Pericardium fibroblast (primary cell): ENCODE measurements around the gene MYL6. TPM values are rescaled to one million over a fixed set of nuclear protein-coding genes. Genes with fewer than 3 reads are reported as not detected.

Experiments
- total RNA-seq: library from RNA; depleted of rRNA; stranded (reverse); fragments of >200 nt; gene quantifications from 2 replicates; pipeline ENCODE4 v1.2.3, GENCODE V29; 2015

The MYL6 gene
- 1,218 and 3,228 TPM in 2 replicates for total RNA-seq

DNA sequence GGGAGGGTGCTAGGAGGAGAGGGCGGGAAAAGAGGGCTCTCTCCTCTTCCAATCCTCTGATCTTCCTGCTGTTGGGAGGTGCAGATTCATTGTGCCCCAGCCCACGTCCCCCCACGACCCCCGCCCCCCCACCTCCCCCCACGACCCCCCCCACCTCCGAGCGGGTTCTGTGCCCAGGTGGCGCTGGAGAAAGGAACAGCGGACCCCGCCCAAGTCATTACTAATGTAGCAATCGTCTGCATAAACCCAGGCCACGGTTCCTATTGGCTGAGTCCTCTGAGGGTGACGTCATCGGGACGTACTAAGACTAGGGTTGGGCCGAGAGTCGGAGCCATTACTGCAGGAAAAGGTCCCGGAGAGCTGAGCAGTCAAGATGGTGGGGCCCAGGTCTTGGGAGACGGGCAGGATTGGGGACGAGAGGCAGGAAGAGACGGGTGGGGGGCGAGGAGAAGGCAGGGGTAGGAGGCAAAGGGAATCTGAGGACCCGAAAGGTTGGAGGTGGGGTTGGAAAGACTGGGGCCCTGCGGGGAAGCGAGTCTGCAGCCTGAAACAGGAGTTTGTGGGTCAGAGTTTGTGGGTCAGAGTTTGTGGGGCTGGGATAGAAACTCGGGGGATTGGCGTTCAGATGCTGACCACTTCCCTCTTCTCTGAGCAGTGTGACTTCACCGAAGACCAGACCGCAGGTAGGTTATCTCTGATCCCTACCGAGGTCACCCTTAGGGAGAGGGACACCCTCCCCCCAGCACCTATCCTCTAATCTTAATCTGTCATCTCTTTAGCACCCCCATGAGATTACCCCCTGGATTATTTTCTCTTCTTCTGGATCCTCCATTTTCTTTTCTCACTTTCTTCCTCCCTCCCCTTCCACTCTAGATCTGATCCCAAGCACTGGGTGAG, at the start of gene MYL6:
Gene MYL6 (plus strand): TSS at position 331 of the 897 bp plus-strand sequence. CDS start 43 bp downstream, at position 374.

DNA sequence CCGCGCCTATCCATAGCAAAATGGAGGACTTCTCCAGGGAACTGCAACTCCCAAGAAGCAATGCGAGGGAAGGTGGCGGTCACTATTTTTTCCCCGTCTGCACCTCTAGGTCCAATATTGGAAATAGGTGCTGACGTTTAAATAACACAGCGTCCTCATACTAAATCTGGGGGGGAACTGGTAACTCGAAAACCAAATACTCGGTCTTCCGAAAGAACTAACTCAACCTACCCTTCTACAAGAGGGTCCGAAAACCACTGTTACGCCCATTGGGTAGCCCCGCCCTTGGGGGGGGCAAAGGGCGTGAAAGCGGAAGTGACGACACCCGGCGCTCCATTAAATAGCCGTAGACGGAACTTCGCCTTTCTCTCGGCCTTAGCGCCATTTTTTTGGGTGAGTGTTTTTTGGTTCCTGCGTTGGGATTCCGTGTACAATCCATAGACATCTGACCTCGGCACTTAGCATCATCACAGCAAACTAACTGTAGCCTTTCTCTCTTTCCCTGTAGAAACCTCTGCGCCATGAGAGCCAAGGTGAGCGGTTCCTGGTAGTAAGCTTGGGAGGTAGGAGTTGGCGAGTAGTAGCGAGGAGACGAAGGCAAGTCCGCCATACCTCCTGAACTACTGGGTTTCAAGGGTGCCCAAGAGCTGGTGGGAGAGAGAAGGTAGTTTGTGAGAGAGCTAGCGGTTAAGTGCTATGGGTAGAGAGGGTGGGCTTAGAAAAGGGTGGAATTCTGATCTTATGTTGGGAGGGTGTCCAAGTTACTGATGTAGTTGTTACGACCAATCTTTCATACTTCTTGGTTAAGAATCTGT, 41.7 kb upstream of the MYL6 start, which contains the start of gene RPL41:
Gene RPL41 (plus strand): TSS at position 367 of the 815 bp plus-strand sequence.

DNA sequence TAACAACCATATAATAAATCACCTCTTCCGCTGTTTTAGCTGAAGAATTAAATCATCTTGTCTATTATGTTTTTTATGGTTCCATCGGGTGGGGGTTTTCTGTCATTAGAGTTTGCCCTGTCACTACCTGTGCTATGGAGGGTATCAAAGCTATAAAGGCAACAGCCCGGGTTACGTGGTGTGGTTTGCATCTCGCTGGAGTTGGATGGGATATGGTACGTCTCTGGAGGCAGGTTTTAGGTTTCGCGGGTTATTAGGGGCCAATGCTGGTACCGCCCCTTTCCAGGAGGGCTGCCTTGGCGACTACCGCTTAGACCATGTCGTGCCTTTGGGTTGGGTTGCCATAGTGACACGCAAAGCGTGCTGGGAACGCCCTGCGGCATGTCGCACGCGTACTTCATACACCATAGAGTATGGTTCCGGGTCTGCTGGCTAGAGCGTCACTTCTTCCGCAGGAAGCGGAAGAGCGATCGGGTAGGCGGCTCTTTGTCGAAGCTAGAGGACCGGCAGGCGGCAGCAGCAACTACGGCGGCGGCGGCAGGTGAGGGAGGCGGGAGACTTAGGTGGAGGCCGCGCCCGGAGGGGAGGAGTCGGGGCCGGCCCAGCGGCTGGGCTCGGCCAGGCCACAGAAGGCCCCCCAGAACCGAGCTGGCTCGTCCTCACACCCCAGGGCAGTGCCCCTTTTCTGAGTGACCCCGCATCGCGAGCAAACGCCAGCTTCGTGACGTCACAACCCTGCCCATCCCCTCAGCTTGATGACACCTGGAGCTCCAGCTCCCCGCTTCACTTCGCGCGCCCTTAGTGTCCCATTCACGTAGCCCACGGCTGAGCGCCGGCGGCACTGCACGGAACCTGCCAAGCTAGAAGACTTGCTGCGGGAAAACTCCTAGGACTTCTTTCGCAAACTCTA, 40.1 kb upstream of the MYL6 start, which contains the start of gene ZC3H10:
Gene ZC3H10 (plus strand): TSS at position 489 of the 910 bp plus-strand sequence. CDS start 2,297 bp downstream, outside the sequence.

DNA sequence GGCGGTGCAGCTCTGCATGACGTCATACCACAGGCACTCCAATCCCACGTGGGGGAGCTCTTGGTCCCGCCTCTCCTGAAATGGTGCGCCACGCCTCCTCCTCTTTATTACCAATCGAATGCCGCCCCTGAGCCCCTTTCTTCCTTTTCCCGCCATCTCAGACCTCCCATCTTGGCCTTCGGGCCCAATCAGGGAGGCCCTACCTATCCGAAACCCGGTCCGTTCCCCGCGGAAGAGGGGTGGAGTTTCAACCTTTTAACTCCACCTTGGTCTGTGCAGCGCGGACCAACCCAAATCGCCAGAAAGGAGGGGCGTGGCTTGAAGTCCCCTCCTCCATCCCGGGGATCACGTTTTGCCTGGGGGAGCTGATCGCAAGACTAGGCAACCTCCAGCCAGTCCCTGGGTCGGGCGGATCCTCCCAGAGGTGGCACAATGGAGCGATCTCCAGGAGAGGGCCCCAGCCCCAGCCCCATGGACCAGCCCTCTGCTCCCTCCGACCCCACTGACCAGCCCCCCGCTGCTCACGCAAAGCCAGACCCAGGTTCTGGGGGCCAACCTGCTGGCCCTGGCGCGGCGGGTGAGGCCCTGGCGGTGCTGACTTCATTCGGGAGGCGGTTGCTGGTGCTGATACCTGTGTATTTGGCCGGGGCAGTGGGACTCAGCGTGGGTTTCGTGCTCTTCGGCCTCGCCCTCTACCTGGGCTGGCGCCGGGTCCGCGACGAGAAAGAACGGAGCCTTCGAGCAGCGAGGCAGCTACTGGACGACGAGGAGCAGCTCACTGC, 30.1 kb upstream of the MYL6 start, which contains the start of gene ESYT1:
Gene ESYT1 (plus strand): TSS at position 380 of the 782 bp plus-strand sequence. CDS start 53 bp downstream, at position 433.

DNA sequence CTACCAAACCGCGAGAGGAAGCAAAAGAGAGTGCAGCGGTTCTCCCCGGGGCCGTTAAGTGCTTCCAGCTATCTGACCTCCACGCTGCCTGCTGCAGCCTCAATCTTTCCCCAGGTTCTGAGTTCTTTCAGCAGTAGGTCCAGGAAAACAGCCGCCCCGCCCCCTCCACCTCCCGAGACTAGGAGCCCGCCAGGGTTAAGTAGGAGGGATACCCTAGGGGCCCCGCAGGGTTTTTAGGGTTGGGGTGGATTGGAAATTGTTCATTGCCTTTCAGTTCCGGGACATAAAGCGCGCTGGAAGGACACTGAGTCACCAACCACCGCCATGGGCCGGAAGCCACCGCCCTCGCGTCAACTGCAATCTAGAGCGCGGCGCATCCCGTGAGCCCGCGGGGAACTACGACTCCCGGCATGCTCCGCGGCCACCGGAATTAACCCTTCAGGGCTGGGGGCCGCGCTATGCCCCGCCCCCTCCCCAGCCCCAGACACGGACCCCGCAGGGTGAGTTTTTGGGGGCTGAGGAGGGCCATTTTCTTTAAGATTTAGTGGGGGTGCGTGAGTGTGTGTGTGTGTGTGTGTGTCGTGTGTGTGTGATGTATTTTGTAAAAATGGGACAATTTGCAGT, 5.9 kb upstream of the MYL6 start, which contains the start of gene MYL6B:
Gene MYL6B (plus strand): TSS at position 456 of the 624 bp plus-strand sequence. CDS start 1,332 bp downstream, outside the sequence.

DNA sequence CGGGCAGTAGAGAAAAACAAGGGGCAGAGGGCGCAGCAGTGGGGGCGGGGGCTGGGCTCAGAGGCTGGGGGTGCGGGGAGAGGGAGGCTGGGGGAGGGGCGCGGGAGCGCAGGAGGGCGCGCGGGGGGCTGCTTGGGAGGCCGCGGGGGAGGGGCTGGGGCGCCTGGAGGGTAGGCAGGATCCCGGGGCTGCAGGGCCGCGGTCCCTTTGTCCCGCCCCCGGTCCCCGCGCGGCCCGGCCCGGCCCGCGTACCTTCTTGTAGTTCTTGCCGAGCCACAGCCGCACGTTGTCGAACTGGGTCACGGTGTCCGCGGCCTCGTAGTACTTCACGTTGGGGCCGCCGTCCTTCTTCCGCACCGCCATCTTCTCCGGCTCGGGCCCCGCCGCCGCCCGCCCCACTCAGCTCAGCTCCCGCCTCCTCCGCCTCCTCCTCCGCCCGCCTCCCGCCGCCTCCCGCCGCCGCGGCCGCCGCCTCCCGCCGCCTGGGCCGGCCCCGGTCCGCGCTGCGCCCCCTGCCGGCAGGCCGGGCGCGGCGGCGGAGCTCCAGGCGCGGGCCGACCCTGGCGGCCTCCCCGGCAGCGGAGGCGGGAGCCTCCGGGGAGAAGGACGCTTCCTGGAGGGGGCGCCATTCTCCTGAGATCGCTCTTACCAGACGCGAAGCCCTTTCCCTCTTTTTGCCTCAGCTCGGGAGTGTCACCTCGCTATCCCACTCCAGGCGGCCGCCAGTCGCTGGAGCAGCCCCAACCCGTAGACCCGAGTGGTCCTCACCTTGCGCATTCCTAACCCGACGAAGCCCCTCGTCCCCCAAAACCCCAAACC, 31.1 kb downstream of the MYL6 start, which contains the start of gene SMARCC2:
Gene SMARCC2 (minus strand): TSS at position 385 of the 819 bp plus-strand sequence. CDS start 22 bp downstream, at position 363.

Other genes with a start within 250 kb of the MYL6 start
- gene PYM1, start 230.5 kb upstream of the MYL6 start, total RNA-seq: 29.2 and 38.9 TPM in 2 replicates
- 23.0 and 53.5 TPM in 2 replicates for gene DGKA, start 227.2 kb upstream of the MYL6 start, total RNA-seq
- gene PMEL, start 192.3 kb upstream of the MYL6 start, total RNA-seq: 0.47 TPM in 1 of 2 replicates, not detected in the other
- gene CDK2, start 191.5 kb upstream of the MYL6 start, total RNA-seq: 10.5 and 17.5 TPM in 2 replicates
- gene RAB5B, start 184.3 kb upstream of the MYL6 start, total RNA-seq: 60.8 and 74.7 TPM in 2 replicates
- 7.8 and 12.0 TPM in 2 replicates for gene SUOX, start 161.1 kb upstream of the MYL6 start, total RNA-seq
- gene IKZF4, start 137.3 kb upstream of the MYL6 start, total RNA-seq: 2.0 and 10.4 TPM in 2 replicates
- 1,091 and 4,343 TPM in 2 replicates for gene RPS26, start 116.4 kb upstream of the MYL6 start, total RNA-seq
- gene ERBB3, start 78.2 kb upstream of the MYL6 start, total RNA-seq: 1.9 and 4.2 TPM in 2 replicates
- 69.7 and 70.5 TPM in 2 replicates for gene PA2G4, start 53.8 kb upstream of the MYL6 start, total RNA-seq
- gene RPL41, start 41.7 kb upstream of the MYL6 start, total RNA-seq: 4,540 and 5,963 TPM in 2 replicates
- 2.2 and 3.4 TPM in 2 replicates for gene ZC3H10, start 40.1 kb upstream of the MYL6 start, total RNA-seq
- 104 and 207 TPM in 2 replicates for gene ESYT1, start 30.1 kb upstream of the MYL6 start, total RNA-seq
- 68.7 and 103 TPM in 2 replicates for gene MYL6B, start 5.8 kb upstream of the MYL6 start, total RNA-seq
- 30.8 and 40.4 TPM in 2 replicates for gene SMARCC2, start 31.1 kb downstream of the MYL6 start, total RNA-seq
- gene RNF41, start 63.6 kb downstream of the MYL6 start, total RNA-seq: 69.4 and 113 TPM in 2 replicates
- 29.3 and 31.5 TPM in 2 replicates for gene NABP2, start 66.0 kb downstream of the MYL6 start, total RNA-seq
- gene SLC39A5, start 71.7 kb downstream of the MYL6 start, total RNA-seq: not detected in 2 replicates
- gene ANKRD52, start 100.0 kb downstream of the MYL6 start, total RNA-seq: 15.3 and 23.5 TPM in 2 replicates
- gene COQ10A, start 108.6 kb downstream of the MYL6 start, total RNA-seq: 12.5 and 13.9 TPM in 2 replicates
- 75.0 and 76.6 TPM in 2 replicates for gene CS, start 142.0 kb downstream of the MYL6 start, total RNA-seq
- gene CNPY2, start 157.6 kb downstream of the MYL6 start, total RNA-seq: 77.7 and 92.1 TPM in 2 replicates
- 14.1 and 19.2 TPM in 2 replicates for gene PAN2, start 175.6 kb downstream of the MYL6 start, total RNA-seq
- gene IL23A, start 180.5 kb downstream of the MYL6 start, total RNA-seq: not detected in 2 replicates
- gene STAT2, start 201.7 kb downstream of the MYL6 start, total RNA-seq: 128 and 161 TPM in 2 replicates
- gene APOF, start 204.5 kb downstream of the MYL6 start, total RNA-seq: not detected in 2 replicates